Hematopoietic multipotent progenitor cell treated with erythropoietin and hydrocortisone succinate and interleukin-3 and kit ligand, for 6 days (in vitro differentiated cells): Measurements from ENCODE around the gene SUGCT.
"Not testable (repeated sequence)": the region's sequence is repeated elsewhere in the genome, so short reads cannot be mapped to it uniquely, and the experiment has no call there.

Source experiments
- DNase-seq: peaks from one replicate; pipeline ENCODE4 v3.0.0-alpha.2; 2015

SUGCT gene

GRCh38 chr7:40586197-40586596 is 451.4 kb downstream of the SUGCT start:
- DNase-seq = no peak

- no peak for DNase-seq
These were observed 452.6 kb downstream of the SUGCT start for GRCh38 chr7:40587419-40587818.

- no peak for DNase-seq
These were observed 460.3 kb downstream of the SUGCT start for GRCh38 chr7:40595129-40595528.

GRCh38 chr7:40595832-40596231 is 461.0 kb downstream of the SUGCT start:
- no peak for DNase-seq

- no peak for DNase-seq
These were observed 462.7 kb downstream of the SUGCT start for GRCh38 chr7:40597517-40597916.

- DNase-seq = peak; percentile 40
These were observed 464.1 kb downstream of the SUGCT start for GRCh38 chr7:40598915-40599314.

- DNase-seq = peak; percentile 6
These were observed 465.0 kb downstream of the SUGCT start for GRCh38 chr7:40599836-40600235.

GRCh38 chr7:40602351-40602750 is 467.5 kb downstream of the SUGCT start:
- not testable (repeated sequence) for DNase-seq

- DNase-seq = peak; percentile 80
These were observed 470.0 kb downstream of the SUGCT start for GRCh38 chr7:40604601-40605438.

GRCh38 chr7:40608321-40609075 is 473.7 kb downstream of the SUGCT start:
- DNase-seq = no peak

GRCh38 chr7:40610461-40610860 is 475.7 kb downstream of the SUGCT start:
- DNase-seq = no peak

- no peak for DNase-seq
These were observed 476.5 kb downstream of the SUGCT start for GRCh38 chr7:40611095-40611871.

- no peak for DNase-seq
These were observed 477.5 kb downstream of the SUGCT start for GRCh38 chr7:40612298-40612697.

- DNase-seq = no peak
These were observed 484.8 kb downstream of the SUGCT start for GRCh38 chr7:40619647-40620046.

- no peak for DNase-seq
These were observed 486.8 kb downstream of the SUGCT start for GRCh38 chr7:40621592-40621998.

GRCh38 chr7:40622941-40623501 is 488.2 kb downstream of the SUGCT start:
- DNase-seq = no peak

- DNase-seq = no peak
These were observed 489.1 kb downstream of the SUGCT start for GRCh38 chr7:40623863-40624262.

- not testable (repeated sequence) for DNase-seq
These were observed 492.6 kb downstream of the SUGCT start for GRCh38 chr7:40627361-40627760.

GRCh38 chr7:40629891-40630290 is 495.1 kb downstream of the SUGCT start:
- DNase-seq = no peak

- DNase-seq = no peak
These were observed 499.3 kb downstream of the SUGCT start for GRCh38 chr7:40634118-40634517.

GRCh38 chr7:40638545-40639320 is 503.9 kb downstream of the SUGCT start:
- DNase-seq = no peak

- no peak for DNase-seq
These were observed 505.8 kb downstream of the SUGCT start for GRCh38 chr7:40640566-40640965.
